HG03095 (cell line): ENCODE data around the gene PIGBOS1.
A peak's percentile ranks its signal among the peaks of the same experiment; 100 is the strongest.
"Not testable (repeated sequence)": the region's sequence is repeated elsewhere in the genome, so short reads cannot be mapped to it uniquely, and the experiment has no call there.

Experiments
- ATAC-seq: cut with Tn5 transposase; IDR thresholded peaks from one replicate; pipeline ENCODE4 v1.9.1; 2021; ENCODE audit warnings: moderate library complexity; ENCODE audit not compliant: unreplicated experiment

Gene PIGBOS1

DNA sequence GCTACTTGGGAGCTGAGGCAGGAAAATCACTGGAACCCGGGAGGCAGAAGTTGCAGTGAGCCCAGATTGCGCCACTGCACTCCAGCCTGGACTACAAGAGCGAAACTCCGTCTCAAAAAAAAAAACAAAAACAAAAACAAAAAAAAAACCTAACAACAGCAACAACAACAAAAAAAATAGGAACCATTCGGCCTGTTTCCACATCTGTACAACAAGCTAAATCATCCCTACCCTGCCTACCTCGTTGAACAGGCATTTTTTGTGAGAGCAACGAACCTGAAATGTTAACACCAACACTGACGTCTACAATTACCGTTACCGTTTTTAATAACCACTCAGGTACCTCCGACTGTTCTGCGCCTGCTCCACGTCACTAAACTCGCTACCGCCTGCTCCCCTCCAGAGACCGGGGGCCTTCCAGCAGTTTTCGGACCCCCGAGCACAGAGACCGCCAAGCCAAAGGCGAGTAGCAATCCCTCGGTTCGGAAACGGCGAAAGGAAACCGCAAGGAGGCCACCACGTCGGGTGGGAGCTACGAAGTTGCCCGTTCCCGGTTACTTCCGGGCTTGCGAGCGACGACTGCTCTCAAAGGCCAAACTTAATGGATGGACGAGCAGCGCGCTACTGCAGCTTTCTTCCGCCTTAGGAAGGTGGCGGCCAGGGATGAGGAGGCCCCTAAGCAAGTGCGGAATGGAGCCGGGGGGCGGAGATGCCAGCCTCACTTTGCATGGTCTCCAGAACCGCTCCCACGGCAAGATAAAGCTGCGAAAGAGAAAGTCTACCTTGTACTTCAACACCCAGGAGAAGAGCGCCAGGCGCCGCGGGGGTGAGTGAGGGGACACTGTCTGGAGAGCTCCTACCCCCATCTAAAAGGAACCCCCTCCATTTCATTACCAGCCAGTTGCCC, at the start of gene PIGBOS1, which contains the start of gene PIGB:
PIGBOS1 (minus strand) TSS at position 536 of the 907 bp plus-strand sequence. CDS start 1,331 bp downstream, outside the sequence.
PIGB (plus strand) TSS at position 635 of the 907 bp plus-strand sequence; CDS start at position 664, 29 bp downstream.
- peak; percentile 92 for ATAC-seq

DNA sequence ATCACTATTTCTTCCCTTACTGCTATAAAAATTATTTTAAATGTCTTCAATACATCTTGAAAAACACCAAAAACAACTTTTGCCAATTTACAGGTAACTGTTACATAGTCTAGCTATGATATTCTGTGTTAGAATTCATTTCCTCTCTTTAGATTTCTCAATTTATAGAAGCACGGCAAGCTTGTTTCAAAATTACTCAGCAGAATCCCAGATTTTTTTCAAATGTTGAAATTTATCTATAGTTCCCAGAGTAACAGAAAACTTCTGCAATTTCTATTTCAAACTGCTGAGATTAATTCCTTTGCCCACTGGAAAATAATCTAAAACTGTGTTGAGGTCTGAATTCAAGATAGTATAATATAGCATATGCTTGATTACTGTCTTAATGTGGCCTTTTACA, 48.1 kb upstream of the PIGBOS1 start:
- no peak for ATAC-seq

- no peak for ATAC-seq
Observed at GRCh38 chr15:55362641-55363040, 43.7 kb upstream of the PIGBOS1 start.

DNA sequence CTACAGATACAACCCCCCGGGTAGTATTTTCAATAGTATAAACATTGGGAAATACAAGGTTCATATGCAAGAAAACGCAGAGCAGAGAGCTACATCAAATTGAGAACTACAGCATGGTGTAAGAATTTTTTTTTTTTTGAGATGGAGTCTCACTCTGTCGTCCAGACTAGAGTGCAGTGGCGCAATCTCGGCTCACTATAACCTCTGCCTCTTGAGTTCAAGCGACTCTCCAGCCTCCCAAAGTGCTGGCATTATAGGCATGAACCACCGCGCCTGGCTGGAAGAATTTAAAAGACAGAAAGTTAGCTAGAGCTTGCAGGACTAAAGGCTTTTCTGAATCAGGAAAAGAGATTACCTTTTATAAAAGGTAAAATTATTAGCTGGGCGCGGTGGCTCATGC, 42.1 kb upstream of the PIGBOS1 start:
- ATAC-seq, result no peak

DNA sequence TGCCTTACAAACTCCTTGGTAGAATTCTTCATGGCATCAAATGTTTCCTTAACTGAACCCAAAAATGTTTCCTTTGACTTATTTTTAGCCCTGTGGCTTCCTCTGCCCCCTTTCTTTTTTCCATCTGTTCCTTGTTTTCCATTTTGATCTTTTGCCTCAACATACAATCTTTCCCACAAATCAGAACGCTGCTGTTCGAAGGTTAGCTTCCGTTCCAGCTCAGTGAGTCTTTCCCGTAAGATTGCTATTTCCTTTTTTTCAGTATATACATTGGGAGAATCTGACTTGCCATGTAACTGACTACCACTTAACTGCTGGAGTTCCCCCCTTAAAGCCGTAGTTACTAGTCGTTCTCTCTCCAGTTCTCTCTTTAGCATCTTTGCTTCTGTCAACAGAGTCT, 41.3 kb upstream of the PIGBOS1 start:
- no peak for ATAC-seq

DNA sequence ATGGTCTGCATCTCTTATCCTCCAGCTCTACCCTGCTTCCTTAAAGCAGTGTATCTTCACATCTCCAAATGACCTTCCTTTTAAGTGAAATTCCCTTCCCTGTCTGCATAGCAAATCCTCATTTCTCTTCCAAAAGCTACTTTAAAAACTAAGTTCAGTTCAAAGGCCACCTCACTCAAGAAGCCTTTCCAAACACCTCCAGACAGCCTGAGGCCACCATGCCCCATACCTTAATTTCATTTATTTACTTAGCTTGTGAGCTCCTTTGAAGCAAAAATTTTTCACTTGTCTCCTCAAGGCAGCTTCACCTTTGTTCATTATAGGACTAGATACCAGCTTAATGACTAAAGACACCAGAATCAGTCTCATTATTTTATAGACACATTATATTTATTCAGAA, 39.5 kb upstream of the PIGBOS1 start:
- ATAC-seq, result no peak

DNA sequence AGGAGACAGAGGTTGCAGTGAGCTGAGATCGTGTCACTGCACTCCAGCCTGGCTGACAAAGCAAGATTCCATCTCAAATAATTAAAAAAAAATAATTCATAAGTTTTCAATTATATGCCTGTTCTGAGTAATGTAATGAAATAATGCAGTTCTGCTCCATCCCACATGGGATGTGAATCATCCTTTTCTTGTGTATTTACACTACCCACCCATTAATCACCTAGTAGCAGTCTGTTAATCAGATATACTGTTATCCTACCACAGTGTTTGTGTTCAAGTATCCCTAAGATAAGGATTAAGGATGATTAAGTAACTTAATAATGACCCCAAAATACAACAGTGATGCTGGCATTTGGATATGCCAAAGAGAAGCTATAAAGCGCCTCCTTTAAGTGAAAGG, 38.9 kb upstream of the PIGBOS1 start:
- ATAC-seq, result no peak

- no peak for ATAC-seq
Observed at GRCh38 chr15:55356985-55357585, 38.2 kb upstream of the PIGBOS1 start.

DNA sequence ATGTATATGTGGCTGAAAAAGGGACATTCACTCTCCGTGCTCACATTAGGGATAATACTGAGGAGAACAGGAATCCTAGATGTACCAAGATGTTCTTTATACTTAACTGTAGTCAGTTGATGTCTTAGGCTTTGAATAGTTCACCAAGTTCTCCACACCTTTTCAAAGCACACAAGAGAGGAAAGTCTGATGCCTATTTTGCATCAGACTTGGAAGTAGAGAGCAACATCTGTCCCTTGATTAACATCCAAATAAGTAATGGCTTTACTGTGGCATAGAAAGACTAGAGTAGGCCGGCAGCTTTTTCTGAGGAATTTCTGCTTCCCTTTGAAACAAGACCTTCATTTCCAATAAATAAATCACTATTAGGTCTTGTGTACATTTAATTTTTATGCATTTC, 34.1 kb upstream of the PIGBOS1 start:
- ATAC-seq, result no peak

DNA sequence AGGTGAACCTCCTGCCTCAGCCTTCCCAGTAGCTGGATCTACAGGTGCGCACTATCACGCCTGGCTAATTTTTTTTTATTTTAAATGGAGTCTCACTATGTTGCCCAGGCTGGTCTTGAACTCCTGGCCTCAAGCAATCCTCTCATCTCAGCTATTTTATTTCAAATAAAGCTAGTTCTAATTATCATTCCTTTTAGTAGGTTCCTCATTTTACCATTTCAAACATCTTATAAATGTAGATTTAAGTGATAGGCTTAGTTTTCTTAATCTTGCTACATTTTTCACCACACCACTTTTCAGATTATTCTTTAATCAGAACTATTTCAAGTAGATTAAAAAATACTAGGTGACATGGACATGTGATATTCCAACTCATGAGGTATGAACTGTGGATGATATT, 30.4 kb upstream of the PIGBOS1 start:
- no peak for ATAC-seq

- ATAC-seq, result no peak
Observed at GRCh38 chr15:55348281-55348778, 29.4 kb upstream of the PIGBOS1 start.

DNA sequence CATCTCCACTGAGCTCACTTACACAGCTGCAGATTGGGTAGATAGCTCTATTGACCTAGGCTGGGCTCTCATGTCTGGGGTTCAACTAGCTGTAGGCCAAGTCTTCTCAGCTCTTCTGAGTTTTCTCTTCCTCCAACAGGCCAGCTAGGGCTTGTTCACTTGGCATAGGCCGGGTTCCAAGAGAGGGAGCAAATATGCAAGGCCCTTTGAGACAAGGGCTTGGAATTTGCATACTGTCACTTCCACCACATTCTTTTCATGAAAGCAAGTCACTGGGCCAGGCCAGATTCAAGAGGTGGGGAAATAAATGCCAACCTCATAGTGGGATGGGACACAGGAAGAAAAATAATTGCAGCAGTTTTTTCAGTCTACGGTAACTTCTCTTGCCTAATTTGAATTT, 25.3 kb upstream of the PIGBOS1 start:
- ATAC-seq, result no peak

DNA sequence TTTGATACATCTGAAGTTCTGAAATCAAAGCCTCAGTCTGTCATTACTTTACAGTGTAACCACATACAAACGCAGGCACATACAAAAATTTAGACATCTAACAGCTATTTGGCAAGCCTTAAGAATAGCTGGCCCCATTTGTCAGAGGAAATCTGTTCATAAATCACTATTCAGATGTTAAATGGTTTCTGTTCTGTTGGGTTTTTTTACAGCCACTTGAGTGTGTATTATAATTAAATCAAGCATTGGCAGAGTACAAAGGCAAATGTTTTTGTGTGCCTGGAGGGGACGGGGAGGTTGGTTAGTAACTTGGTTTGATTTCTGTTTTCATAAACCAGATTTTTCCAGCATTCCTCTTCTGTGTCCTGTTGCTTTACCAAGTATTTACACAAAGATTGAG, 24.2 kb upstream of the PIGBOS1 start:
- ATAC-seq, result no peak

DNA sequence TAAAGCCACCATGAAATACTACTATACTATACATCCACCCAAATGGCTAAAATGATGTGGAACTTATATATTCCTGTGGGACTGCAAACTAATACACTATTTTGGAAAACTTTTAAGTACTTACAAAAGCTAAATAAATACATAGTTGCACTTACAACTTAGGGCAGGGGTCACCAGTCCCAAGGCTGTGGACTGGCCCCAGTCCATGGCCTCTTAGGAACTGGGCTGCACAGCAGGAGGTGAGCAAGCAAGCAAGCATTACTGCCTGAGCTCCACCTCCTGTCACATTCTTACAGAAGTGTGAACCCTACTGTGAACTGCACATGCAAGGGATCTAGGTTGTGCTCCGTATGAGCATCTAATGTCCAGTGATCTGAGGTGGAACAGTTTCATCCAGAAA, 18.2 kb upstream of the PIGBOS1 start:
- ATAC-seq, result no peak

DNA sequence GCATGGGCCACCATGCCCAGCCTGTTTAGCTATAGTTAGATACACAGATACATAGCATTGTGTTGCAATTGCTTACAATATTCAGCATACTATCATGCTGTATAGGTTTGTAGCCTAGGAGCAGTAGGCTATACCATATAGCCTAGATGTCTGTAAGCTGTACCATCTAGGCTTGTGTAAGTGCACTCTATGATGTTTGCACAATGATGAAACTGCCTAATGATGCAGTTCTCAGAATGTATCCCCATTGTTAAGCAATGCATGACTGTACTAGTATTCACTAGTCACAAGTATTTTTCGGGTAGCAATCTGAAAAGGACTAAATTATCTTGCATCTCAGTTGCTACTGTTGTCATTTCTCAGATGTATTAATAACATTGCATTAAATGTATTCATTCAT, 16.1 kb upstream of the PIGBOS1 start:
- no peak for ATAC-seq

GRCh38 chr15:55334371-55334770, 15.4 kb upstream of the PIGBOS1 start:
- ATAC-seq, result no peak

DNA sequence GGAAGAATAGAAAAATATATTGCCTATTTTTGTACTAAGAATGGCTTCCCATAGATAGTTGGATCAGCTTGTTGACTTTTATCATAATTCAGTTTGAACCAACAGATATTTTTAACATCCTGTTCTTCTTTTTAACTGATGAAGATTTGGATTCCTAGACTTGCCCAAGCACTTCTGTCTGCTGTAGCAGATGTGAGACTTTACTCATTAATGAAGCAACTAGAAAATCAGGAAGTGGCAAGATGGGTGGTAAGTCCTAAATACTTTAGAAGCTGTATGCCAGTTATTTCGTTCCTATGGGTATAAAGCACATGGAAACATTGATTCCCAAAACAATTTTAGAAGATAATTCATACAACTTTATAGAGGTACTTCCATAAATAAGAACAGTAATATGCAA, 8.5 kb upstream of the PIGBOS1 start:
- no peak for ATAC-seq

DNA sequence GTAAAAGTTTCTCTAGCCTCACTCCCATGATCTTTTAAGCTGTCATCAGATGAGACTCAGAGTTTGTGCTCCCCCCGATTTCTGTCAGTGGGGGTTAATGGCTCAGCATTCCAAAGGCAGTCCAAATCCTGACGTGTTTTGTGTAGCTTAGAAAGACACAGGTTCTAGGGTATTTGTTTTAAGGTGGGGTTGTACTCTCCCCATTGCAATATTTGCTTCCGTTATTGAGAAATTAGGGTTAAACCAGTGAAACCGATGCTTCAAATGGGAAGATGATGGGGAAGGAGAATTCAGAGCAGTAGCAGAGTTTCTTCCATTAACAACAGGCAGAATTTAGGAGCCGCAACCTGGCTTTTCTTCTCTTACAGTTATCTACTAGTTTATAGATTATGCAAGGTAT, 3.5 kb upstream of the PIGBOS1 start:
- no peak for ATAC-seq

GRCh38 chr15:55320963-55321362, 2.0 kb upstream of the PIGBOS1 start:
- ATAC-seq, result no peak

DNA sequence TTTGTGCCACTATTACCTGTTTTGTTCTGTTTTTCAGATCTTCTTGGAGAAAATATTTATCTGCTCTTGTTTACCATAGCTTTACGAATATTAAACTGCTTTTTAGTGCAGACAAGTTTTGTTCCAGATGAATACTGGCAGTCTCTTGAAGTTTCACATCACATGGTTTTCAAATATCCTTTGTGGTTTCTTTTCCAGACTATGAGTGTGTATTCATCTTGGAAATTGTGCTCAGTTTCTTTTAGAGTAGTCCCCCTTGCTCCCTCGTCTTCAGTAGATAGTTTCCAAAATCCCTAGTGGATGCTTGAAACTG, 1.3 kb upstream of the PIGBOS1 start:
- ATAC-seq, result no peak

- peak; percentile 50 for ATAC-seq
Observed at GRCh38 chr15:55319537-55320237, 764 bp upstream of the PIGBOS1 start.

- not testable (repeated sequence) for ATAC-seq
Observed at GRCh38 chr15:55302801-55303200, 16.1 kb downstream of the PIGBOS1 start.
